Measurements from ENCODE around the gene P3R3URF.

The P3R3URF gene

GRCh38 chr1:46159516-46159915, 16.8 kb downstream of the P3R3URF start (continued):
- TF ChIP-seq ISL1 (CRISPR knock-in tag; IDR thresholded peaks at IDR 0.05), result no peak

- no peak for ATAC-seq
- no peak for TF ChIP-seq GLIS3 (CRISPR knock-in tag; IDR thresholded peaks at IDR 0.05)
- TF ChIP-seq ZFP3 (CRISPR knock-in tag; IDR thresholded peaks at IDR 0.05), result no peak
- TF ChIP-seq PATZ1 (CRISPR knock-in tag; IDR thresholded peaks at IDR 0.05; ENCODE audit: borderline replicate concordance), result no peak
- no peak for TF ChIP-seq CSRNP3 (CRISPR knock-in tag; IDR thresholded peaks at IDR 0.05)
- no peak for TF ChIP-seq POU6F1 (CRISPR knock-in tag; IDR thresholded peaks at IDR 0.05; ENCODE audit: borderline replicate concordance, low read depth)
- no peak for TF ChIP-seq ARNTL (CRISPR knock-in tag; IDR thresholded peaks at IDR 0.05; ENCODE audit: borderline replicate concordance, low read depth)
- no peak for TF ChIP-seq CREB5 (CRISPR knock-in tag; IDR thresholded peaks at IDR 0.05; ENCODE audit: low read depth)
- TF ChIP-seq ESRRG (CRISPR knock-in tag; IDR thresholded peaks at IDR 0.05), result no peak
- no peak for TF ChIP-seq TSHZ2 (CRISPR knock-in tag; IDR thresholded peaks at IDR 0.05)
Measured at GRCh38 chr1:46158312-46159281, 17.7 kb downstream of the P3R3URF start.

GRCh38 chr1:46157916-46158311, 18.4 kb downstream of the P3R3URF start:
- no peak for TF ChIP-seq SNAI2 (CRISPR knock-in tag; IDR thresholded peaks at IDR 0.05)
- TF ChIP-seq ESRRG (CRISPR knock-in tag; IDR thresholded peaks at IDR 0.05), result no peak
- no peak for TF ChIP-seq ZFP3 (CRISPR knock-in tag; IDR thresholded peaks at IDR 0.05)
- TF ChIP-seq TCF4 (CRISPR knock-in tag; IDR thresholded peaks at IDR 0.05; ENCODE audit: borderline replicate concordance), result no peak
- TF ChIP-seq PPARA (CRISPR knock-in tag; IDR thresholded peaks at IDR 0.05; ENCODE audit: borderline replicate concordance), result no peak
- TF ChIP-seq BACH2 (CRISPR knock-in tag; IDR thresholded peaks at IDR 0.05; ENCODE audit: borderline replicate concordance), result no peak
- TF ChIP-seq ZFP30 (CRISPR knock-in tag; IDR thresholded peaks at IDR 0.05), result no peak
- TF ChIP-seq ARNTL (CRISPR knock-in tag; IDR thresholded peaks at IDR 0.05; ENCODE audit: borderline replicate concordance, low read depth), result no peak
- ATAC-seq, result no peak

- TF ChIP-seq ESRRG (CRISPR knock-in tag; IDR thresholded peaks at IDR 0.05) (no peak), TOX (CRISPR knock-in tag; IDR thresholded peaks at IDR 0.05; ENCODE audit: borderline replicate concordance) (no peak), TCF4 (CRISPR knock-in tag; IDR thresholded peaks at IDR 0.05; ENCODE audit: borderline replicate concordance) (no peak), CSDC2 (CRISPR knock-in tag; IDR thresholded peaks at IDR 0.05) (no peak), POU6F1 (CRISPR knock-in tag; IDR thresholded peaks at IDR 0.05; ENCODE audit: borderline replicate concordance, low read depth) (no peak), ZC3H10 (CRISPR knock-in tag; IDR thresholded peaks at IDR 0.05) (no peak), ZNF70 (CRISPR knock-in tag; IDR thresholded peaks at IDR 0.05) (no peak), PPARA (CRISPR knock-in tag; IDR thresholded peaks at IDR 0.05; ENCODE audit: borderline replicate concordance) (no peak), ISL1 (CRISPR knock-in tag; IDR thresholded peaks at IDR 0.05) (no peak), ZNF8 (CRISPR knock-in tag; IDR thresholded peaks at IDR 0.05) (no peak), TSHZ2 (CRISPR knock-in tag; IDR thresholded peaks at IDR 0.05) (no peak), ZFP30 (CRISPR knock-in tag; IDR thresholded peaks at IDR 0.05) (no peak)
- no peak for ATAC-seq
Measured at GRCh38 chr1:46153732-46154131, 22.6 kb downstream of the P3R3URF start.

Measured in SK-N-SH treated with all-trans-retinoic acid at 6 μM for 48 hours (cell line).